ENCODE results near the gene DNAH9.
"Not testable (repeated sequence)": the region's sequence is repeated elsewhere in the genome, so short reads cannot be mapped to it uniquely, and the experiment has no call there.

The DNAH9 gene

DNA sequence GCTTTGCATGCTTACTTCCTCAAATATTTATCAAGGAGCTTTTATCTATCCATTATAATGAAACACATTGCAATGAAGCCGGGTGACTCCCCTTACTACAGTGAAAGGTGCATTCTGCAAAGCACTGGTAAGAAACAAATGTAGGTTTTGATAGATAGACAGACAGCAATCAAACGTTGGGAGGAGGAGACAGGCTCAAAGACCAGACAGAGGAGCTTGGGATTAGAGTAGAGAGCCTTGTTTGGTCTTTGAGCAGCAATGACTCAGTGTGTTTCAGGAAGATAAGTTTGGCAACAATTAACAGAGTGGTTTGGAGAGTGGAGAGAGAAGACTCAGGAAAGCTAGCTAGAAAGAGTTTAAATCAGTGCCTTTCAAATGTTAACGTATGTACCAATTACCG, 330.2 kb downstream of the DNAH9 start:
- DNase-seq: no peak

GRCh38 chr17:11932337-11932898, 334.1 kb downstream of the DNAH9 start:
- no peak for DNase-seq

DNA sequence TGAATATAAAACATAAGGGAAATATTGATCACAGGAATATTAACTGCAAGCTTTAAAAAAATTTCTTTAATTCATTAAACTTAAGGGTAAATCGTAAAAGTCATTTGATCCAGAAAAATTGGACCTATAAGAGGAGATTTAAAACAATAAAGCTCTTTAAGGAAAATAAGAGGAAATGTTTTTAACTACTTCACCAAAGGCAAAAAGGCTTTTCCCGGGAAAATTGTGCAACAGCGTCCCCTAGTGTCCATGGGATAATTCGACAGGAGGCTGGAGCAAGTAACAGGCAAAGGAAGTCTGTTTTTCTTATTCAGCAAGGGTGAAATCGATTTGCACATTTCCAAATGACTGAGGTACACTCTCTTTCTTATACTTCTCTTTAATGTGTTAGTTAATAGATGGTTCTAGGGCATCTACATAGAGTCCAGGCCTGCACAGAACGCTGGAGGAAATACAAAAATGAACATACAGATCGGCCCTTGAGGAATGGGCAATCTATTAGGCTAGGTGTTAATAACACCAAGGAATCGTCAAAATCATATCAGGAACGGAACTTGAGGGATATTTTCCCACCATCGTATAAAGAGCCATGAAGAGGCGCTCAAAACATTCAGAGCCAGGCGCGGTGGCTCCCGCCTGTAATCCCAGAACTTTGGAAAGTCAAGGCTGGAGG, 337.6 kb downstream of the DNAH9 start:
- DNase-seq: no peak

DNA sequence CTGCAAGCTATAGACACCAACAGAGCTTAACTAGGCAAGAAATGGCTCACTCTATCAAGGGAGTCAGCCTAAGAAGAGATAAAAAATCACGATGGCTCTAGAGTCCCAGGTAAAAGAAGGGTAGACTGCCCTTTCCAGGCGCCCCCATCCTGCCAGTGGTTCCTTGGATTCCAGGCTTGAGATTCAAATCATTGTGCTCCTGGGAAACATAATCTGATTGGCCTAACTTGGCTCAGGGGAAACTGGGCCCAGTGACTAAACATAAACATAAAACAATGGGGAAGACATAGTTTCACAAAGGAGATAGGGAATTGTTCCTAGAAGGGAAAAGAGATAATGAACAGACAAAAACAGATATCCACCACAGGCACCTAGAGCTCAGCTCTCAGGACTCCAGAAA, 342.6 kb downstream of the DNAH9 start:
- no peak for DNase-seq

DNA sequence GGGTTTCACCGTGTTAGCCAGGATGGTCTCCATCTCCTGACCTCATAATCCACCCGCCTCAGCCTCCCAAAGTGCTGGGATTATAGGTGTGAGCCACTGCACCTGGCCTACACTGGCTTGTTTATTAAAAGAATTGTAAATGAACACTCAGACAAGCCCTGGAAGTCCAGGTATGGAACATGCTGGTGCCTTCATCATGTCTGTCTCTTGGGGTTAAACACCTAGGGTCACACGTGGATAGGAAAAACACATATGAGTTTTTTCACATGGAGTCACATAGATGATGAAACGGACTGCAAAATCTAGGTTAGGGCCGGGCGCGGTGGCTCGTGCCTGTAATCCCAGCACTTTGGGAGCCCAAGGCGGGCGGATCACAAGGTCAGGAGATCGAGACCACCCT, 344.8 kb downstream of the DNAH9 start:
- not testable (repeated sequence) for DNase-seq

GRCh38 chr17:11943759-11944347, 345.6 kb downstream of the DNAH9 start:
- DNase-seq: no peak

GRCh38 chr17:11944587-11944986, 346.3 kb downstream of the DNAH9 start:
- no peak for DNase-seq

DNA sequence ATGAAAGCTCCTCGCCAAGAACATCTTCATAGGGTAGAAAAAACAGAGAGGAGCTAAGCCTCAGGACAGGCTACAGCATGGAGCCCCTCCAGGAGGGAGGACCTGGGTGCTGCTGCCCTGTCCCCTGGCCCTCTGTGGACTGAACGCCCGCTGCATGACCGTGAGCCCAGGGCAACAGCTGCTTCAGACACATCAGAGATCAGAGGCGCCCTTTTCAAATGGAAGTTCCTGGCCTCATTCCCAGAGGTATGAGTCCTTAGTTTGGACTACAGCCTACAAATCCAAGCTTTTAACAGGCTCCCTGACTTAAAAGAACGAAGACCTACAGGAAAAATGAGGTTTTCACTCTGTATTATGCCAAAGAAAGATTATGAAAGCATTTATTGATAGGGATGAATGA, 350.5 kb downstream of the DNAH9 start:
- no peak for DNase-seq

DNA sequence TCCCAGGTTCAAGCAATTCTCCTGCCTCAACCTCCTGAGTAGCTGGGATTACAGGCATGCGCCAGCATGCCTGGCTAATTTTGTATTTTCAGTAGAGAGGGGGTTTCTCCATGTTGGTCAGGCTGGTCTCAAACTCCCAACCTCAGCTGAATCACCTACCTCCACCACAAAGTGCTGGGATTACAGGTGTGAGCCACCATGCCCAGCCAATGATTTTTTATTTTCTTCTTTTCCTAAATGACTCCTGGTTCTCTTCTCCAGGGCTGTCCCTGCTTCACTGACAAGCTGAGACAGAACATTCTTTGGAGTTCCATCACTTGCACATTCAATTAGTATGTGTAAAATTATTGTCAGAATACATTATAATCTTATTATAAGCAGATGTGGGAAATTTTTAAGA, 351.3 kb downstream of the DNAH9 start:
- DNase-seq: not testable (repeated sequence)

DNA sequence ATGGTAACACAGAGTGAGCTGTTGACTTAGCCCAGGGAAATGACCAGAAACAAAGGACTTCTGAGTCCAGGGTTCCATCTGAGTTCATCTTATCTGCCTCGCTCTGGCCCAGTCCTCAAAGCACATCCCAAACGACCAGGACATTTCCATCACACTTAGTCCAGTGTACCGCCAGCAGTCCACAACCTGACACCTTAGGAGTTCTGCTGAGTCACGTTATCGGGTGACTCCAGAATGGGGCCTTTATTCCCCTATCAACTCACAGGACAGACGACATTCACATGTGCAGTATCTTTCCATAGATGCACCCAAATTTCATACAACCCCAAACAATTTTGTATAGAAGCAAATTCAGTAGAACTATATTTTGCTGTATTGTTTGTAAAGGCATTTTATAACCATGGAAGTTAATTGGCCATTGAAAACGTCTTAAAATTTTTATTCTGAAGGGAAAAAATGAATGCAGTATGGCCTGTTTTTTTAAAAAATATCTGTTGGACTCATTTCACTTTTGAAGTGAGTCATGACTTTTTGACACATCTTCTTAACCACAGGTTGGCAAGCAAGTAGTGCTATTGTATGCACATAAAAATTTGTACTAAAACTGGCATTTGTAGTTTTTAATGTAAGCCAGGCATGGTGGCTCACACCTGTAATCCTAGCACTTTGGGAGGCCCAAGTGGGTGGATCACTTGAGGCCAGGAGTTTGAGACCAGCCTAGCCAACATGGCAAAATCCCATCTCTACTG, 352.7 kb downstream of the DNAH9 start:
- DNase-seq: no peak

DNA sequence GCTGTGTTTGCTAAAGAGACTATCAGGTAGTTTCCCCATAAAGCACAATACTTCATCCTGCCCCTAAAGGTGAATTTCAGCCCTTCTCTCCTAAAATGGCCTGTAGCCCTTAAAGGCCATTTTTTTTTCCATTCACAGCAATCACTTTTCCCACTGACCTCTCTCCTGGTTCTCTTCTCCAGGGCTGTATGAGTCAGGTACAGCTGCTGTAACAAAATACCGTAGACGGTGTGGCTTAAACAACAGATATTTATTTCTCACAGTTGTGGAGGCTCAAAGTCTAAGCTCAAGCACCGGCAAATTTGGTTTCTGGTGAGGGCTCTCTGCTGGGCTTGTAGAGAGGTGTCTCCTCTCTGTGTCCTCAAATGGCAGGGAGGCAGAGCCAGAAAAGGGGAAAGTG, 354.3 kb downstream of the DNAH9 start:
- DNase-seq: no peak

- no peak for DNase-seq
Observed at GRCh38 chr17:11953924-11954323, 355.7 kb downstream of the DNAH9 start.

DNA sequence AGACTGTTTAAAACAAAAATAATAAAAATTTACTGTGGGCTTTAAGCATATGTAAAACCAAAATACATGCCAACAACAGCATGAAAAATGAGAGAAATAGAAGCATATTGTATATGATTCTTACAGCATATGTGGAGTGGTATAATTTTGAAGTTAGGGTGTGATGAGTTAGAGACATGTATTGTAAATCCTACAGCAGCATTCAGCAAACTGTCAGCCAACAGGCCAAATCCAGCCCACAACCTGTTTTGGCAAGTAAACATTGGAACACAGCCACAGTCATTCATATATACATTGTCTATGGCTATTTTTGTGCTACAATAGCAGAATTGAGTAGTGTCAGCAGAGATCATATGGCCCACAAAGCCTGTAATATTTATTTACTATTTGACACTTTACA, 356.7 kb downstream of the DNAH9 start:
- no peak for DNase-seq

- no peak for DNase-seq
Observed at GRCh38 chr17:11969565-11969964, 371.3 kb downstream of the DNAH9 start.

DNA sequence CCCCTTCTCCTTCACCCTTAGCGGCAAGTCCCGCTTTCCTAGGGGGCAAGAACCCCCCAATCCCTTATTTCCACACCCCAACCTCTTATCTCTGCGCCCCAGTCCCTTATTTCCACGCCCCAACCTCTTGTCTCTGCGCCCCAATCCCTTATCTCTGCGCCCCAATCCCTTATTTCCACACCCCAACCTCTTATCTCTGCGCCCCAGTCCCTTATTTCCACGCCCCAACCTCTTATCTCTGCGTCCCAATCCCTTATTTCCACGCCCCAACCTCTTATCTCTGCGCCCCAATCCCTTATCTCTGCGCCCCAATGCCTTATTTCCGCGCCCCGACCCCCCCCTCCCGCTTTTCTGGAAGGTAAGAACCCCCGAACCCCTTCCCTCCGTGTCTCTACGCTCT, 374.5 kb downstream of the DNAH9 start:
- not testable (repeated sequence) for DNase-seq

DNA sequence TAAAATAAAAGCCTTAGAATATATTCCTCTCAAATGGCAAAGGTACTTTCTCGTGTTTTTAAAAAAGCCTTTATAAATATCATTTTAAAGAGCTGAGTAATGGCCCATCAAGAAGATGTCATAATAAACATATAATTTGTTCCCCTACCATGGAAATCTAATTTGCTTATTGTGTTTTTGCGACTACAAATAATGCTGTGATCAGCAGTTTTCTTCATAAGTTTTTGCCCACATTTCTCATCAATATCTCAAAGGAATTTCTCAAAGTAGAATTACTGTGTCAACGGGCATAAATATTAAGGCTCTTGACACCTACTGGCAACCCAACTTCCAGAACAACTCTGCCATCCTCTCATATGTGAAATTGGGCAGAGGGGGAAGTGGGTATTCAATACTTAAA, 381.5 kb downstream of the DNAH9 start:
- DNase-seq: no peak

GRCh38 chr17:11980813-11981212, 382.5 kb downstream of the DNAH9 start:
- no peak for DNase-seq

DNA sequence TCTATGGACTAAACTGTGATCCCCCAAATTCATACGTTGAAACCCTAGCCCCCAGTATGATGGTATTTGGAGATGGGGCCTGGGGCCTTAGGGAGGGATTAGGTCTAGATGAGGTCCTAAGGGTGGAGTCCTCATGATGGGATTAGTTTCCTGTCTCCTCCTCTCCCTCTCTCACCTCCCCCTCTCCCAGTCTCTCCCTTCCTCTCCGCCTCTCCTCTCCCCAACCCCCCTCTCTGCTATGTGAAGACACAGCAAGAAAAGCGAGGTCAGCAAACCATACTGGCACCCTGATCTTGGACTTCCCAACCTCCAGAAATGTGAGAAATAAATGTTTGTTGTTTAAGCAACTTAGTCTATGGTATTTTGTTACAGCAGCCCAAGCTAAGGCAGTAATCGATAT, 383.6 kb downstream of the DNAH9 start:
- DNase-seq: no peak

DNA sequence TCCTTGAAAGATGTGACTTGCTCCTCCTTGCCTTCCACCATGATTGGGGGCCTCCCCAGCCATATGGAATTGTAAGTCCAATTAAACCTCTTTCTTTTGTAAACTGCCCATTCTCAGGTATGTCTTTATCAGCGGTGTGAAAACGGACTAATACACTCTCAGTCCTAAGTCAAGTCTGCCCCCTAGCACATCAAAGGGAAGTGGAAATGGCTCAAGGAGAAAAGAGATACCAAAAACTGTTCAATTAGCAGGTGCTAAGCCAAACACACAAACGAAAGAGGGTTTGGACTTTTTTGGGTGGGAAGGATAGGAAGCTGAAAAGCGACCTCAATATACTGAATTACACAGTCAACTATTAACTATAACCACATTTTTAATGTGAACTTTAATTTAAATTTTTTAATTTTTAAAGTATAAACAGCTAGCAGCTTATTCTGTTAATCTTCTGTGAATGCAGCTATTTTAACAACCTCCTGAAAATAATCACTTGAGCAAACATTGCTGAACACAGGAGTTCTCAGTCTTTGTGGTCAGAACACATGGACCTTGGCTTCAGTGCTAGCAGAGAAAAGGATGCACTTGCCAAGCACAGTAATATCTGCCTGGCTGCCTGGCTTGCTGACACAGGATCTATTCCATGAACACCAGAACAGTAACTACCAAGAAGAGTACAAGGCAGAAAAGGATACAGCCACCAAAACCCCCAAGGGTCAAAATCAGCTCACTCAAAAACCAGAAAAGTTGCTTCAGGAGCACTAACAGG, 388.1 kb downstream of the DNAH9 start:
- no peak for DNase-seq

DNA sequence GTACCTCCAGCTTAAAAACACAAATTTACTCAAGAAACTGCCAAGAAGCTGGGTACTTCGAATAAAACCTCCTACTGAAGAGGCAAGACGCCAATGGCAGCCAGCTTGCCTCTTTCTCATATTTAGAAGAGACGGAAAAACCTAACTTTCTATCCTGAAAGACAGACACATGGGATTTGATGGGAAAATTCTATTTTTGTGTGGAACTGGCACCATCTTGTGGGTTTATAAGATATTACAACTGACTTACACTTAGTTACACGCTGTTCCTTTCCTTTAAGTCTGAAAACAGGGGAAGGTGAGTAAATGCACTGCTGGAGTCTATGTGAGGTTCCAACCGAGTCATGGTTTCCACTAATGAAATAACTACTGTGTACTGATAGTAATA, 388.7 kb downstream of the DNAH9 start:
- DNase-seq: no peak

- no peak for DNase-seq
Observed at GRCh38 chr17:11990363-11990983, 392.2 kb downstream of the DNAH9 start.

DNA sequence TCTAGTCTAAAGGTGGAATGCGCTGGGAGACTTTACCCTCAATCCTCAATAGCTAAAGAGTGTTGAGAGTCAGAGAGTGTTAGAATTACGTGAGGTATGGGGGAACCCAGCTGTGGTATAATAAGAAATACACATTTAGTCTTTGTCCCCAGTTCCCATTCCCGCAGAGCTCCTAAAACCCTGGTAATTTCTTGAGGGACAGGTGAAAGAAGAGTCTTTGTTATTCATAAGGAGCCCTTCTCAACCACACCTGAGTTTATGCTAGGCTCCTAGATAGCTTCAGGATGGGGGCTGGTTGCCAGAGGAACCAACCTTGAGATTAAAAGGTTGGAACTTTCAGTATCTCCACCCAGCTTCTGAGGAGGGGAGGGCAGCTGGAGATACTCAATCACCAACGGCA, 393.2 kb downstream of the DNAH9 start:
- no peak for DNase-seq

GRCh38 chr17:11996722-11997146, 398.5 kb downstream of the DNAH9 start:
- DNase-seq: peak; percentile 54
